GM23338 (cell line): ENCODE results near the gene TRIOBP. TPM values are rescaled to one million over a fixed set of nuclear protein-coding genes. Genes with fewer than 3 reads are reported as not detected.
A peak's percentile ranks its signal among the peaks of the same experiment; 100 is the strongest.

Experiments
- ATAC-seq: fragments of 200-7000 bp; cut with Tn5 transposase; 3 replicates; pipeline ENCODE4 v1.9.1; 2020
- DNase-seq: peaks from one replicate; pipeline ENCODE4 v3.0.0-alpha.2; 2015; ENCODE audit warnings: low spot score
- H2AFZ ChIP-seq: fragments of 200-600 bp; sonication (generic); 2 replicates; pipeline ENCODE4 v1.8.0; 2016; ENCODE audit warnings: antibody characterized with exemption, mild to moderate bottlenecking, moderate library complexity
- H3F3A ChIP-seq: fragments of 200-600 bp; sonication (generic); replicated peaks from 2 replicates; pipeline ENCODE4 v1.8.0; 2017; ENCODE audit warnings: antibody characterized with exemption, mixed run types, low read depth
- H3K27ac ChIP-seq: fragments of 200-600 bp; sonication (generic); 2 replicates; pipeline ENCODE4 v1.6.1; 2016; ENCODE audit warnings: low read depth
- H3K27me3 ChIP-seq: fragments of 200-600 bp; sonication (generic); 2 replicates; pipeline ENCODE4 v1.8.0; 2016; ENCODE audit warnings: mild to moderate bottlenecking, mixed run types, moderate library complexity; ENCODE audit not compliant: insufficient read depth
- H3K36me3 ChIP-seq: fragments of 200-600 bp; sonication (generic); 2 replicates; pipeline ENCODE4 v1.8.0; 2016; ENCODE audit warnings: mild to moderate bottlenecking; ENCODE audit not compliant: insufficient read depth
- H3K4me1 ChIP-seq: fragments of 200-600 bp; sonication (generic); 2 replicates; pipeline ENCODE4 v1.8.0; 2016; ENCODE audit warnings: mild to moderate bottlenecking, moderate library complexity; ENCODE audit not compliant: insufficient read depth
- H3K4me2 ChIP-seq: fragments of 200-600 bp; sonication (generic); 2 replicates; pipeline ENCODE4 v1.7.1; 2017; ENCODE audit warnings: mixed run types
- H3K4me3 ChIP-seq: fragments of 200-600 bp; sonication (generic); 2 replicates; pipeline ENCODE4 v1.6.1; 2016; ENCODE audit warnings: mixed run types
- H3K79me2 ChIP-seq: fragments of 200-600 bp; sonication (generic); replicated peaks from 2 replicates; pipeline ENCODE4 v1.8.0; 2017; ENCODE audit warnings: mild to moderate bottlenecking; ENCODE audit not compliant: insufficient read depth
- H3K9me2 ChIP-seq: fragments of 200-600 bp; sonication (generic); 2 replicates; pipeline ENCODE4 v1.8.0; 2017; ENCODE audit not compliant: insufficient read depth
- H4K20me1 ChIP-seq: fragments of 200-600 bp; sonication (generic); replicated peaks from 2 replicates; pipeline ENCODE4 v1.8.0; 2017; ENCODE audit warnings: mild to moderate bottlenecking; ENCODE audit not compliant: insufficient read depth
- H3K27ac Mint-ChIP-seq: 2 replicates; pipeline ENCODE4 v1.8.0; 2020; ENCODE audit warnings: inconsistent platforms, mild to moderate bottlenecking, moderate library complexity, mixed read lengths
- H3K27me3 Mint-ChIP-seq: 3 replicates; pipeline ENCODE4 v1.8.0; 2022; ENCODE audit warnings: low read depth, mild to moderate bottlenecking, moderate library complexity, mixed read lengths, inconsistent platforms; ENCODE audit not compliant: insufficient read depth, poor library complexity
- H3K36me3 Mint-ChIP-seq: 3 replicates; pipeline ENCODE4 v1.8.0; 2021; ENCODE audit warnings: low read depth, mild to moderate bottlenecking, inconsistent platforms, moderate library complexity, mixed read lengths
- H3K4me1 Mint-ChIP-seq: 3 replicates; pipeline ENCODE4 v1.8.0; 2020; ENCODE audit warnings: mild to moderate bottlenecking, inconsistent platforms, mixed read lengths
- H3K4me3 Mint-ChIP-seq: 3 replicates; pipeline ENCODE4 v1.8.0; 2021; ENCODE audit warnings: moderate library complexity, mild to moderate bottlenecking, inconsistent platforms, mixed read lengths
- H3K9me3 Mint-ChIP-seq: 3 replicates; pipeline ENCODE4 v1.8.0; 2020; ENCODE audit warnings: moderate library complexity, mild to moderate bottlenecking, inconsistent platforms, mixed read lengths
- CREB1 ChIP-seq: fragments of 250-450 bp; sonication (Bioruptor Pico); IDR thresholded peaks from 2 replicates; pipeline ENCODE4 v1.5.0; 2020; ENCODE audit warnings: low read depth, mild to moderate bottlenecking, moderate library complexity
- EZH2 ChIP-seq: fragments of 200-600 bp; sonication (generic); IDR thresholded peaks from one replicate; pipeline ENCODE4 v1.8.0; 2017; ENCODE audit warnings: antibody characterized with exemption, mild to moderate bottlenecking, low read depth; ENCODE audit not compliant: unreplicated experiment
- EZH2phosphoT487 ChIP-seq: fragments of 200-600 bp; sonication (generic); IDR thresholded peaks from one replicate; pipeline ENCODE4 v1.8.1; 2018; ENCODE audit warnings: antibody characterized with exemption; ENCODE audit not compliant: unreplicated experiment
- JUNB ChIP-seq: IDR thresholded peaks from one replicate; pipeline ENCODE4 v1.6.1; 2016; ENCODE audit warnings: antibody characterized with exemption; ENCODE audit not compliant: unreplicated experiment
- NANOG ChIP-seq: IDR thresholded peaks from 2 replicates; pipeline ENCODE4 v1.6.1; 2016; ENCODE audit warnings: antibody characterized with exemption, borderline replicate concordance
- POLR2AphosphoS5 ChIP-seq: IDR thresholded peaks from 2 replicates; pipeline ENCODE4 v1.6.1; 2016; ENCODE audit warnings: antibody characterized with exemption, low read depth
- ZNF114 ChIP-seq: fragments of 250-450 bp; sonication (Bioruptor Pico); IDR thresholded peaks from 2 replicates; pipeline ENCODE4 v1.5.0; 2020; ENCODE audit warnings: mild to moderate bottlenecking, moderate library complexity
- ZNF331 ChIP-seq: fragments of 250-450 bp; sonication (Bioruptor Pico); IDR thresholded peaks from 2 replicates; pipeline ENCODE4 v1.5.0; 2020; ENCODE audit warnings: low read depth, mild to moderate bottlenecking, moderate library complexity
- polyA plus RNA-seq: library from polyadenylated mRNA; unstranded; fragments of >200 nt; fragmentation: Nextera tagmentation; extraction: Ambion mirVana; gene quantifications from 2 replicates; pipeline ENCODE4 v1.2.1, GENCODE V29; 2016
- total RNA-seq: library from RNA; depleted of rRNA; stranded (reverse); fragments of >200 nt; shearing (Covaris generic); gene quantifications from 2 replicates; pipeline ENCODE4 v1.2.3, GENCODE V29; 2014
- TF ChIP-seq, protein P1 (sequence below), 2 experiments: fragments of 200-600 bp in 1 of 2; sonication (generic) in 1 of 2; conservative IDR thresholded peaks; 2 replicates each; pipeline versions ENCODE4 v1.5.1 to v1.6.1; 2016 to 2017; ENCODE audit warnings: antibody characterized with exemption in 2 of 2, low read depth in 2 of 2, mild to moderate bottlenecking in 2 of 2, moderate library complexity in 1 of 2
- TF ChIP-seq, protein P2 (sequence below): IDR thresholded peaks from 2 replicates; pipeline ENCODE4 v1.6.1; 2016; ENCODE audit warnings: antibody characterized with exemption
- TF ChIP-seq, protein P3 (sequence below): IDR thresholded peaks from one replicate; pipeline ENCODE4 v1.6.1; 2018; ENCODE audit warnings: antibody characterized with exemption; ENCODE audit not compliant: unreplicated experiment

Gene TRIOBP
- total and polyA plus RNA-seq, 2 experiments from 2014 or later: 21.4 to 48.4 TPM

DNA sequence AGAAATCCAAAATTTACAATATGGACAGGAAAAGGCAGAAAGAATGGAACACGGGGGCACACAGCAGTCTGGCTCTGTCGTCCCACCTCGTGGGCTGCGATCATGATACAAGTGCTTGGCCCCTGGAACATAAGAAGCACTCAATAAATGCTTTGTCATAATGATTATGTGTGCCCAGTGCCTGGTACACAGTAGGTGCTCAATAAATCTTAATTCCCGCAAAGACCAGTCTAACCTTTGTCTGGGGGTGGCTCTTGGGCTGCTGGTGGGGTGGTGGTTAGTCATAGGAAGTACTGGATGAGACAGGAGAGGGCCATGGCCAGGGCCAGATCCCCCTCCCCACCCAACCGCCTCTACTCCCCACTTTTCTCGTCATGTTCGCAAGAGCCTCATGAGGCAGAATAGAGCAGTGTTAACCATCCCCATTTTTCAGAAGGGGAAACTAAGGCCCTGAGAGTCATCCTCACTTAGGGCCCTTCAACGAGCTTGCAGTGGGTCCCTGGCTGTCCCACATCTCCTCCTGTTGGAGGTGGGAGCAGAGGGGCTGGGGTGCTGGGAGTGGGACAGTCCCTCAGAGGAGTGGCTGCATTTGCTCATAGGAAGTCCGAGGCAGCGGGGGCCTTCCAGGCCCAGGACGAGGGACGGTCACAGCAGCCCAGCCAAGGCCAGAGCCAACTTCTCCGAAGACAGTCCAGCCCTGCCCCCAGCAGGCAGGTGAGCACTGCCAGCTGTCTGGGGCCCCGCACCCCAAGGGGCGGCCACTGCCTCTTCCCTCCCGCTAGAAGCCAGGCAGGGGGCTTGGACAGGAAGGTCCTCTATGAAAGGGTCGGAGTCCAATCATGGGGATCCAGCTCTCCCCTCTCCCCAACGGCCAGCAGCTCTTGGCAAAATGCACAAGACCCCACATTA lies 36.1 kb downstream of the TRIOBP start:
- Mint-ChIP-seq H3K27me3 (peaks cover 25% of the 10 kb centered on the region), H3K27ac (no peak overlapping the region), H3K36me3 (no peaks in the 10 kb centered on the region; the same call in 1 of the 3 replicates), H3K4me1 (no peaks in the 10 kb centered on the region), H3K4me3 (no peak overlapping the region), H3K9me3 (no peaks in the 10 kb centered on the region)
- Histone ChIP-seq H3F3A (no peaks in the 10 kb centered on the region), H3K9me2 (no peaks in the 10 kb centered on the region), H3K4me2 (no peak overlapping the region), H3K27me3 (peaks cover 56% of the 10 kb centered on the region), H3K4me1 (no peaks in the 10 kb centered on the region), H3K79me2 (no peaks in the 10 kb centered on the region), H3K27ac (no peak overlapping the region), H3K36me3 (no peaks in the 10 kb centered on the region), H4K20me1 (peaks cover 5% of the 10 kb centered on the region), H2AFZ (no peak overlapping the region), H3K4me3 (no peak overlapping the region)
- TF ChIP-seq, protein P1, sequence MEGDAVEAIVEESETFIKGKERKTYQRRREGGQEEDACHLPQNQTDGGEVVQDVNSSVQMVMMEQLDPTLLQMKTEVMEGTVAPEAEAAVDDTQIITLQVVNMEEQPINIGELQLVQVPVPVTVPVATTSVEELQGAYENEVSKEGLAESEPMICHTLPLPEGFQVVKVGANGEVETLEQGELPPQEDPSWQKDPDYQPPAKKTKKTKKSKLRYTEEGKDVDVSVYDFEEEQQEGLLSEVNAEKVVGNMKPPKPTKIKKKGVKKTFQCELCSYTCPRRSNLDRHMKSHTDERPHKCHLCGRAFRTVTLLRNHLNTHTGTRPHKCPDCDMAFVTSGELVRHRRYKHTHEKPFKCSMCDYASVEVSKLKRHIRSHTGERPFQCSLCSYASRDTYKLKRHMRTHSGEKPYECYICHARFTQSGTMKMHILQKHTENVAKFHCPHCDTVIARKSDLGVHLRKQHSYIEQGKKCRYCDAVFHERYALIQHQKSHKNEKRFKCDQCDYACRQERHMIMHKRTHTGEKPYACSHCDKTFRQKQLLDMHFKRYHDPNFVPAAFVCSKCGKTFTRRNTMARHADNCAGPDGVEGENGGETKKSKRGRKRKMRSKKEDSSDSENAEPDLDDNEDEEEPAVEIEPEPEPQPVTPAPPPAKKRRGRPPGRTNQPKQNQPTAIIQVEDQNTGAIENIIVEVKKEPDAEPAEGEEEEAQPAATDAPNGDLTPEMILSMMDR (conservative IDR thresholded peaks at IDR 0.05; ENCODE audit: low read depth in 2 of 2): 0 out of 4 replicates have a peak, but pooled peaks of 1 of the 2 experiments have one; percentile 6
- TF ChIP-seq CREB1 (no peak), EZH2phosphoT487 (no peak)
- TF ChIP-seq, protein P2, sequence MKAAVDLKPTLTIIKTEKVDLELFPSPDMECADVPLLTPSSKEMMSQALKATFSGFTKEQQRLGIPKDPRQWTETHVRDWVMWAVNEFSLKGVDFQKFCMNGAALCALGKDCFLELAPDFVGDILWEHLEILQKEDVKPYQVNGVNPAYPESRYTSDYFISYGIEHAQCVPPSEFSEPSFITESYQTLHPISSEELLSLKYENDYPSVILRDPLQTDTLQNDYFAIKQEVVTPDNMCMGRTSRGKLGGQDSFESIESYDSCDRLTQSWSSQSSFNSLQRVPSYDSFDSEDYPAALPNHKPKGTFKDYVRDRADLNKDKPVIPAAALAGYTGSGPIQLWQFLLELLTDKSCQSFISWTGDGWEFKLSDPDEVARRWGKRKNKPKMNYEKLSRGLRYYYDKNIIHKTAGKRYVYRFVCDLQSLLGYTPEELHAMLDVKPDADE: no peak
- DNase-seq (no peak), ATAC-seq (peak; percentile 7; the same call in 1 of the 3 replicates)

DNA sequence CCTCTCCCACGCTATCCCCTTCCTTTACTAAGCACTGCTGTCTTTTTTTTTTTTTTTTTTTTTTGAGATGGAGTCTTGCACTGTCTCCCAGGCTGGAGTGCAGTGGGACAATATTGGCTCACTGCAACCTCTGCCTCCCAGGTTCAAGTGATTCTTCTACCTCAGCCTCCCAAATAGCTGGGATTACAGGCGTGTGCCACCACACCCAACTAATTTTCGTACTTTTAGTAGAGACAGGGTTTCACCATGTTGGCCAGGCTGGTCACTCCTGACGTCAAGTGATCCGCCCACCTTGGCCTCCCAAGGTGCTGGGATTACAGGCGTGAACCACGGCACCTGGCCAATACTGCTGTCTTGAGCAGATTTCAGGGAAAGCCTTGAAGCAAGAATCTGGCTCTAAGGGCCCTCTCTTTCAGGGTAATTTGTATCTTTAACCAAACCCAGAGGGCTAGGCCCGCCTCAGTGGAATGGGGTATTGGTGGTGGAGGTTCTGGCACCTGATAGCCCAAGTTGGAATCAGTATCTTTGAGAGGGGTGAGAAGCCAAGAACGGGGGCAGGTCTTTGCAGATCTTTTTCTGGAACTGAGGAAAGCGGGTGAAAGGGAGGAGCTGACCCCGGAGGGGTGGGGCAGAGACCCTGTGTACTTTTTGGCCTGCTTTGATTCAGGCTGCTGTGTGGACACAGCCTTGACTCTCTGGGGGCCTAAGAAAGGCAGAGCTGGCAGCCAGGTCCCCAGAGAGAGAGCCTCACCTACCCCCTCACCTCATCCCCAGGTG lies 37.0 kb downstream of the TRIOBP start:
- Histone ChIP-seq H3K27ac (no peak overlapping the region), H3K4me2 (no peak overlapping the region), H3F3A (no peaks in the 10 kb centered on the region), H3K27me3 (peaks cover 61% of the 10 kb centered on the region), H3K4me1 (no peaks in the 10 kb centered on the region), H3K9me2 (no peaks in the 10 kb centered on the region), H3K36me3 (no peaks in the 10 kb centered on the region), H3K4me3 (no peak overlapping the region), H4K20me1 (peaks cover 5% of the 10 kb centered on the region; the same call in 1 of the 2 replicates), H3K79me2 (no peaks in the 10 kb centered on the region), H2AFZ (no peak overlapping the region)
- Mint-ChIP-seq H3K27ac (no peak overlapping the region), H3K27me3 (peaks cover 33% of the 10 kb centered on the region), H3K4me3 (no peak overlapping the region; the same call in 2 of the 3 replicates), H3K36me3 (no peaks in the 10 kb centered on the region; the same call in 1 of the 3 replicates), H3K9me3 (no peaks in the 10 kb centered on the region), H3K4me1 (no peaks in the 10 kb centered on the region)
- DNase-seq (no peak), ATAC-seq (no peak)
- TF ChIP-seq EZH2phosphoT487 (no peak), ZNF331 (no peak), ZNF114 (CRISPR knock-in tag) (no peak), NANOG (no peak), POLR2AphosphoS5 (no peak), JUNB (no peak), CREB1 (no peak), EZH2 (no peak)
- TF ChIP-seq, protein P1 (conservative IDR thresholded peaks at IDR 0.05; ENCODE audit: low read depth in 2 of 2): no peak
- TF ChIP-seq, protein P2: no peak
- TF ChIP-seq, protein P3, sequence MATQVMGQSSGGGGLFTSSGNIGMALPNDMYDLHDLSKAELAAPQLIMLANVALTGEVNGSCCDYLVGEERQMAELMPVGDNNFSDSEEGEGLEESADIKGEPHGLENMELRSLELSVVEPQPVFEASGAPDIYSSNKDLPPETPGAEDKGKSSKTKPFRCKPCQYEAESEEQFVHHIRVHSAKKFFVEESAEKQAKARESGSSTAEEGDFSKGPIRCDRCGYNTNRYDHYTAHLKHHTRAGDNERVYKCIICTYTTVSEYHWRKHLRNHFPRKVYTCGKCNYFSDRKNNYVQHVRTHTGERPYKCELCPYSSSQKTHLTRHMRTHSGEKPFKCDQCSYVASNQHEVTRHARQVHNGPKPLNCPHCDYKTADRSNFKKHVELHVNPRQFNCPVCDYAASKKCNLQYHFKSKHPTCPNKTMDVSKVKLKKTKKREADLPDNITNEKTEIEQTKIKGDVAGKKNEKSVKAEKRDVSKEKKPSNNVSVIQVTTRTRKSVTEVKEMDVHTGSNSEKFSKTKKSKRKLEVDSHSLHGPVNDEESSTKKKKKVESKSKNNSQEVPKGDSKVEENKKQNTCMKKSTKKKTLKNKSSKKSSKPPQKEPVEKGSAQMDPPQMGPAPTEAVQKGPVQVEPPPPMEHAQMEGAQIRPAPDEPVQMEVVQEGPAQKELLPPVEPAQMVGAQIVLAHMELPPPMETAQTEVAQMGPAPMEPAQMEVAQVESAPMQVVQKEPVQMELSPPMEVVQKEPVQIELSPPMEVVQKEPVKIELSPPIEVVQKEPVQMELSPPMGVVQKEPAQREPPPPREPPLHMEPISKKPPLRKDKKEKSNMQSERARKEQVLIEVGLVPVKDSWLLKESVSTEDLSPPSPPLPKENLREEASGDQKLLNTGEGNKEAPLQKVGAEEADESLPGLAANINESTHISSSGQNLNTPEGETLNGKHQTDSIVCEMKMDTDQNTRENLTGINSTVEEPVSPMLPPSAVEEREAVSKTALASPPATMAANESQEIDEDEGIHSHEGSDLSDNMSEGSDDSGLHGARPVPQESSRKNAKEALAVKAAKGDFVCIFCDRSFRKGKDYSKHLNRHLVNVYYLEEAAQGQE: no peak
